ENCODE measurements around the gene ASPHD1.

- TF ChIP-seq, protein P1, sequence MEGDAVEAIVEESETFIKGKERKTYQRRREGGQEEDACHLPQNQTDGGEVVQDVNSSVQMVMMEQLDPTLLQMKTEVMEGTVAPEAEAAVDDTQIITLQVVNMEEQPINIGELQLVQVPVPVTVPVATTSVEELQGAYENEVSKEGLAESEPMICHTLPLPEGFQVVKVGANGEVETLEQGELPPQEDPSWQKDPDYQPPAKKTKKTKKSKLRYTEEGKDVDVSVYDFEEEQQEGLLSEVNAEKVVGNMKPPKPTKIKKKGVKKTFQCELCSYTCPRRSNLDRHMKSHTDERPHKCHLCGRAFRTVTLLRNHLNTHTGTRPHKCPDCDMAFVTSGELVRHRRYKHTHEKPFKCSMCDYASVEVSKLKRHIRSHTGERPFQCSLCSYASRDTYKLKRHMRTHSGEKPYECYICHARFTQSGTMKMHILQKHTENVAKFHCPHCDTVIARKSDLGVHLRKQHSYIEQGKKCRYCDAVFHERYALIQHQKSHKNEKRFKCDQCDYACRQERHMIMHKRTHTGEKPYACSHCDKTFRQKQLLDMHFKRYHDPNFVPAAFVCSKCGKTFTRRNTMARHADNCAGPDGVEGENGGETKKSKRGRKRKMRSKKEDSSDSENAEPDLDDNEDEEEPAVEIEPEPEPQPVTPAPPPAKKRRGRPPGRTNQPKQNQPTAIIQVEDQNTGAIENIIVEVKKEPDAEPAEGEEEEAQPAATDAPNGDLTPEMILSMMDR (IDR thresholded peaks at IDR 0.05), result no peak
- no peak for TF ChIP-seq POLR2A (IDR thresholded peaks at IDR 0.05)
Observed at GRCh38 chr16:29873319-29873718, 27.0 kb upstream of the ASPHD1 start.

Measured in lower leg skin (tissue), 3 donors.